H1 (cell line): Measurements from ENCODE around the gene FAM83G. TPM values are rescaled to one million over a fixed set of nuclear protein-coding genes. Genes with fewer than 3 reads are reported as not detected.
"Not testable (repeated sequence)": the region's sequence is repeated elsewhere in the genome, so short reads cannot be mapped to it uniquely, and the experiment has no call there.

ENCODE experiments used
- CTCF ChIA-PET: fragments of 300-600 bp; sonication (Branson Sonifier 250); formaldehyde crosslinking; loops from one replicate; lab custom pipeline; 2021; ENCODE audit not compliant: partially characterized antibody; lab: Charles Lee
- POLR2A ChIA-PET: fragments of 300-600 bp; sonication (Branson Sonifier 250); formaldehyde crosslinking; loops from one replicate; lab custom pipeline; 2021; ENCODE audit warnings: inconsistent platforms; ENCODE audit not compliant: partially characterized antibody; lab: Charles Lee
- DNase-seq, 2 experiments: peaks; one replicate each; pipeline versions ENCODE4 v3.0.0 to v3.0.0-alpha.2; 2010 to 2022; ENCODE audit warnings: low spot score in 2 of 2, low read depth in 1 of 2, mixed read lengths in 1 of 2
- FAIRE-seq: peaks from 2 replicates; lab custom pipeline; 2011; peaks lifted over from hg19 to GRCh38; lab: Jason Lieb, UNC
- H2AFZ ChIP-seq: 2 replicates; pipeline ENCODE4 v1.8.1; 2012; ENCODE audit warnings: low read length, inconsistent platforms
- H2AK5ac ChIP-seq: 2 replicates; pipeline ENCODE4 v1.6.1; 2013; ENCODE audit warnings: low read depth, low read length
- H2BK120ac ChIP-seq: replicated peaks from 2 replicates; pipeline ENCODE3; 2013; ENCODE audit warnings: low read depth, low read length, inconsistent platforms
- H2BK12ac ChIP-seq: 2 replicates; pipeline ENCODE4 v1.6.1; 2013; ENCODE audit warnings: low read depth, low read length
- H2BK15ac ChIP-seq: 2 replicates; pipeline ENCODE4 v1.6.1; 2013; ENCODE audit warnings: low read length
- H2BK20ac ChIP-seq: 2 replicates; pipeline ENCODE4 v1.6.1; 2013; ENCODE audit warnings: low read length
- H2BK5ac ChIP-seq: 2 replicates; pipeline ENCODE4 v1.6.1; 2013; ENCODE audit warnings: low read depth, low read length
- H3K14ac ChIP-seq: 2 replicates; pipeline ENCODE4 v1.6.1; 2013; ENCODE audit warnings: inconsistent platforms; ENCODE audit not compliant: insufficient read length
- H3K18ac ChIP-seq: 2 replicates; pipeline ENCODE4 v1.6.1; 2013; ENCODE audit warnings: low read length; ENCODE audit errors: extremely low read depth
- H3K23ac ChIP-seq: 2 replicates; pipeline ENCODE4 v1.6.1; 2013; ENCODE audit warnings: inconsistent platforms; ENCODE audit not compliant: insufficient read length
- H3K23me2 ChIP-seq: 2 replicates; pipeline ENCODE4 v1.6.1; 2013; ENCODE audit warnings: low read depth, low read length
- H3K27ac ChIP-seq: 2 replicates; pipeline ENCODE4 v1.6.1; 2011; ENCODE audit warnings: low read depth, low read length, inconsistent platforms
- H3K27me3 ChIP-seq, 4 experiments: replicated peaks in 1 of 4; 1 replicate in 1 of 4; 2 replicates in 3 of 4; pipeline versions ENCODE4 v1.6.1 to v1.8.1; 2011 to 2013; ENCODE audit warnings: low read length in 3 of 4, mild to moderate bottlenecking in 3 of 4, inconsistent platforms in 2 of 4, mixed read lengths in 2 of 4, moderate library complexity in 1 of 4; ENCODE audit not compliant: control insufficient read depth in 3 of 4, insufficient read depth in 3 of 4; ENCODE audit errors: extremely low read depth in 1 of 4
- H3K36me3 ChIP-seq, 4 experiments: 2 replicates each; pipeline versions ENCODE4 v1.6.1 to v1.8.1; 2011 to 2013; ENCODE audit warnings: mild to moderate bottlenecking in 4 of 4, low read length in 3 of 4, moderate library complexity in 2 of 4, control low read depth in 1 of 4, inconsistent platforms in 1 of 4; ENCODE audit not compliant: insufficient read depth in 4 of 4, control insufficient read depth in 2 of 4
- H3K4ac ChIP-seq: replicated peaks from 2 replicates; pipeline ENCODE3; 2013; ENCODE audit warnings: low read length, low read depth, mixed read lengths, inconsistent platforms; ENCODE audit not compliant: insufficient read length
- H3K4me1 ChIP-seq, 4 experiments: replicated peaks in 1 of 4; 1 replicate in 1 of 4; 2 replicates in 3 of 4; pipeline versions ENCODE4 v1.6.1 to v1.8.1; 2011 to 2013; ENCODE audit warnings: low read length in 3 of 4, inconsistent platforms in 2 of 4, mixed read lengths in 1 of 4; ENCODE audit not compliant: insufficient read depth in 4 of 4, control insufficient read depth in 3 of 4
- H3K4me2 ChIP-seq, 2 experiments: 2 replicates each; pipeline versions ENCODE4 v1.6.1 to v1.8.1; 2011 to 2013; ENCODE audit warnings: low read depth in 2 of 2, low read length in 2 of 2, control low read depth in 1 of 2, inconsistent platforms in 1 of 2, mild to moderate bottlenecking in 1 of 2; ENCODE audit not compliant: insufficient read depth in 1 of 2
- H3K4me3 ChIP-seq, 4 experiments: fragments of 200-600, 300-600 bp in 1 of 4; sonication (generic), shearing (Covaris generic), sonication (Bioruptor Twin) in 1 of 4; 2 replicates each; pipeline versions ENCODE4 v1.5.1 to v1.8.1; 2011 to 2016; ENCODE audit warnings: low read length in 4 of 4, low read depth in 3 of 4, control low read depth in 2 of 4, inconsistent platforms in 2 of 4, mild to moderate bottlenecking in 2 of 4, mixed read lengths in 1 of 4, moderate library complexity in 1 of 4; ENCODE audit not compliant: insufficient read depth in 2 of 4; ENCODE audit errors: extremely low read depth in 1 of 4
- H3K56ac ChIP-seq: replicated peaks from 2 replicates; pipeline ENCODE3; 2013; ENCODE audit warnings: low read depth, mild to moderate bottlenecking, mixed read lengths, low read length, inconsistent platforms; ENCODE audit not compliant: insufficient read length
- H3K79me1 ChIP-seq: 2 replicates; pipeline ENCODE4 v1.6.1; 2013; ENCODE audit warnings: low read depth, low read length, control low read depth
- H3K79me2 ChIP-seq, 2 experiments: 2 replicates each; pipeline versions ENCODE4 v1.6.1 to v1.8.1; 2012 to 2013; ENCODE audit warnings: low read length in 2 of 2, mild to moderate bottlenecking in 2 of 2, inconsistent platforms in 1 of 2; ENCODE audit not compliant: insufficient read depth in 2 of 2, control insufficient read depth in 1 of 2
- H3K9ac ChIP-seq, 4 experiments: replicated peaks in 1 of 4; 1 replicate in 1 of 4; 2 replicates in 3 of 4; pipeline versions ENCODE4 v1.6.1 to v1.8.1; 2011 to 2013; ENCODE audit warnings: low read depth in 3 of 4, low read length in 3 of 4, control low read depth in 2 of 4, mild to moderate bottlenecking in 2 of 4, moderate library complexity in 2 of 4, inconsistent platforms in 1 of 4; ENCODE audit errors: extremely low read depth in 1 of 4
- H3K9me3 ChIP-seq, 2 experiments: 2 replicates each; pipeline versions ENCODE4 v1.6.1 to v1.8.1; 2012 to 2013; ENCODE audit warnings: mild to moderate bottlenecking in 2 of 2, moderate library complexity in 2 of 2, control low read depth in 1 of 2, inconsistent platforms in 1 of 2, low read depth in 1 of 2, low read length in 1 of 2, mixed read lengths in 1 of 2; ENCODE audit not compliant: insufficient read depth in 2 of 2
- H4K20me1 ChIP-seq, 2 experiments: replicated peaks in 1 of 2; 2 replicates each; pipeline versions ENCODE3 to v1.8.1; 2011 to 2013; ENCODE audit warnings: inconsistent platforms in 2 of 2, low read length in 2 of 2, mild to moderate bottlenecking in 1 of 2; ENCODE audit not compliant: insufficient read depth in 2 of 2, control insufficient read depth in 1 of 2
- H4K5ac ChIP-seq: 2 replicates; pipeline ENCODE4 v1.6.1; 2013; ENCODE audit warnings: low read length, low read depth, mixed read lengths, inconsistent platforms; ENCODE audit not compliant: insufficient read length
- H4K8ac ChIP-seq: 2 replicates; pipeline ENCODE4 v1.8.0; 2013; ENCODE audit warnings: mild to moderate bottlenecking, moderate library complexity, low read length, inconsistent platforms; ENCODE audit not compliant: insufficient read depth; ENCODE audit errors: extremely low read depth
- H4K91ac ChIP-seq: replicated peaks from 2 replicates; pipeline ENCODE3; 2013; ENCODE audit warnings: low read length, mixed read lengths, inconsistent platforms; ENCODE audit not compliant: insufficient read length
- WGBS, 2 experiments: shearing (Covaris generic) in 1 of 2; methylation state at CpG; one replicate each; pipeline versions ENCODE4 v1.1.6 to v1.1.7; 2013 to 2015; ENCODE audit warnings: low lambda C conversion rate in 2 of 2, mixed read lengths in 2 of 2, inconsistent platforms in 1 of 2, low coverage in 1 of 2, missing lambda C conversion rate in 1 of 2; ENCODE audit not compliant: insufficient replicate concordance in 2 of 2, insufficient coverage in 1 of 2, insufficient read length in 1 of 2; ENCODE audit errors: extremely low coverage in 1 of 2, missing lambda C conversion rate in 1 of 2; 5-methylcytosine and 5-hydroxymethylcytosine counted together
- polyA plus RNA-seq, 7 experiments: library from polyadenylated mRNA; depleted of rRNA in 3 of 7; stranded (reverse) in 5 of 7; unstranded in 2 of 7; fragments of >200 nt in 5 of 7; fragments of 200-250 nt in 2 of 7; gene quantifications; 1 replicate in 5 of 7; 2 replicates in 1 of 7; 4 replicates in 1 of 7; pipeline versions ENCODE4 v1.2.1 to v1.2.3, GENCODE V29; 2011 to 2013; ENCODE audit warnings: missing spikeins in 2 of 7, mixed read lengths in 2 of 7
- total RNA-seq: library from RNA; stranded (reverse); fragmentation: NEBNext Ultra II Directional; extraction: Animal tissue kit (Norgen Biotek cat#: 25700); gene quantifications from 2 replicates; pipeline ENCODE4 v1.2.1, GENCODE V29; 2021

The FAM83G gene
- total and polyA plus RNA-seq, 2 of the 8 experiments (the other 6 are each of a cell fraction or from before 2014, with no cell fraction given), result 15.4 to 29.0 TPM

GRCh38 chr17:19030771-19031449 lies 26.3 kb upstream of the FAM83G start:
- H4K20me1 ChIP-seq, H3K14ac ChIP-seq, H3K9me3 ChIP-seq, H2AK5ac ChIP-seq, H3K4me3 ChIP-seq, H3K79me2 ChIP-seq, H3K9ac ChIP-seq, H2BK120ac ChIP-seq, H4K5ac ChIP-seq, H3K79me1 ChIP-seq, DNase-seq, H3K4me1 ChIP-seq, H3K23me2 ChIP-seq, POLR2A ChIA-PET, H3K4me2 ChIP-seq, H3K27me3 ChIP-seq, H3K18ac ChIP-seq, H3K36me3 ChIP-seq, H2BK5ac ChIP-seq, FAIRE-seq, H4K91ac ChIP-seq, H2BK15ac ChIP-seq, H4K8ac ChIP-seq, H3K56ac ChIP-seq, H2BK20ac ChIP-seq, H2AFZ ChIP-seq, H2BK12ac ChIP-seq, H3K27ac ChIP-seq, H3K23ac ChIP-seq, H3K4ac ChIP-seq, CTCF ChIA-PET: not testable (repeated sequence)
- WGBS, 2 experiments, result no CpG with 5 or more reads among the region's 5 CpGs

- H2BK5ac ChIP-seq, DNase-seq, H4K20me1 ChIP-seq, H3K27me3 ChIP-seq, H3K36me3 ChIP-seq, H3K14ac ChIP-seq, H3K4me2 ChIP-seq, POLR2A ChIA-PET, H3K9ac ChIP-seq, H3K9me3 ChIP-seq, H3K23me2 ChIP-seq, H3K79me1 ChIP-seq, H3K56ac ChIP-seq, H2BK20ac ChIP-seq, H3K23ac ChIP-seq, H2AFZ ChIP-seq, H2BK12ac ChIP-seq, H2AK5ac ChIP-seq, H3K4me3 ChIP-seq, H3K4me1 ChIP-seq, H4K8ac ChIP-seq, CTCF ChIA-PET, H4K5ac ChIP-seq, H3K79me2 ChIP-seq, H2BK15ac ChIP-seq, H3K18ac ChIP-seq, H2BK120ac ChIP-seq, H3K27ac ChIP-seq, H3K4ac ChIP-seq, H4K91ac ChIP-seq: not testable (repeated sequence)
- WGBS, 2 experiments, result no CpG with 5 or more reads among the region's 5 CpGs
- FAIRE-seq, result peak; percentile 77
Observed at GRCh38 chr17:19029740-19030139, 25.2 kb upstream of the FAM83G start.
